ENCODE results near the gene ATXN1.

ATXN1 gene

DNA sequence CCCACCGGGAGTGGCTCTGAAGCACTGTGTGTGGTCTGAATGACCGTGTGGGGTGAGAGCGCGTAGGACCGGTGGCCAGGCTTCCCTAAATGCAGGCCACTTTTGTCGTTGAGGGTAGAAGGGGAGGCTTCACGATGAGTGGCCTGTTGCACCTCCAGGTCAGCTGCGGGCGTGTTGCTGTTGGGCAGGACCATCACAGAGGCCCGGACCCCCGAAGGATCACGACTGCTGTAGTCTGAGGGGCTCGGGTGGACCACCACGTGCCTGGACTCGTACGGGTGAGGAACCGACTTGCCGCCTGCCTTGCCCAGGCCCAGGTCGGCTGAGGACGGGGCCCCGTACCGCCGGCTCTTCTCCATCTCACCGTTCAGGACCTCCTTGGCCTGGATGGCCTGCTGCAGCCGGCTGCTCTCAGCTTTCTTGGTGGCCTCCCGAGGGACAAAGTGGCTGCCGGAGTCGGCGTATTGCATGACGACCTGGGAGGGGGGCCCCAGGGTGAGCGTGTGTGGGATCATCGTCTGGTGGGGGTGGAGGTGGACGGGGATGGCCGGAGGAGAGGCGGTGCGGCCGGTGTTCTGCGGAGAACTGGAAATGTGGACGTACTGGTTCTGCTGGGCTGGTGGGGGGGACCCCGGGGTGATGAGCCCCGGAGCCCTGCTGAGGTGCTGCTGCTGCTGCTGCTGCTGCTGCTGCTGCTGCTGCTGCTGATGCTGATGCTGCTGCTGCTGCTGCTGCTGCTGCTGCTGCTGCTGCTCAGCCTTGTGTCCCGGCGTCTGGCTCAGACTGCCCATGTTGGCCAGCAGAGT lies 434.1 kb downstream of the ATXN1 start:
- TF ChIP-seq POLR2AphosphoS5 (IDR thresholded peaks at IDR 0.05; ENCODE audit: low read depth) (no peak), SPI1 (IDR thresholded peaks at IDR 0.05; ENCODE audit: borderline replicate concordance, low read depth) (no peak), GABPA (IDR thresholded peaks at IDR 0.05; ENCODE audit: low read depth) (no peak)
- TF ChIP-seq, protein P1, sequence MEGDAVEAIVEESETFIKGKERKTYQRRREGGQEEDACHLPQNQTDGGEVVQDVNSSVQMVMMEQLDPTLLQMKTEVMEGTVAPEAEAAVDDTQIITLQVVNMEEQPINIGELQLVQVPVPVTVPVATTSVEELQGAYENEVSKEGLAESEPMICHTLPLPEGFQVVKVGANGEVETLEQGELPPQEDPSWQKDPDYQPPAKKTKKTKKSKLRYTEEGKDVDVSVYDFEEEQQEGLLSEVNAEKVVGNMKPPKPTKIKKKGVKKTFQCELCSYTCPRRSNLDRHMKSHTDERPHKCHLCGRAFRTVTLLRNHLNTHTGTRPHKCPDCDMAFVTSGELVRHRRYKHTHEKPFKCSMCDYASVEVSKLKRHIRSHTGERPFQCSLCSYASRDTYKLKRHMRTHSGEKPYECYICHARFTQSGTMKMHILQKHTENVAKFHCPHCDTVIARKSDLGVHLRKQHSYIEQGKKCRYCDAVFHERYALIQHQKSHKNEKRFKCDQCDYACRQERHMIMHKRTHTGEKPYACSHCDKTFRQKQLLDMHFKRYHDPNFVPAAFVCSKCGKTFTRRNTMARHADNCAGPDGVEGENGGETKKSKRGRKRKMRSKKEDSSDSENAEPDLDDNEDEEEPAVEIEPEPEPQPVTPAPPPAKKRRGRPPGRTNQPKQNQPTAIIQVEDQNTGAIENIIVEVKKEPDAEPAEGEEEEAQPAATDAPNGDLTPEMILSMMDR (IDR thresholded peaks at IDR 0.05; ENCODE audit: insufficient read depth, low read length), result no peak
- TF ChIP-seq, protein P2, sequence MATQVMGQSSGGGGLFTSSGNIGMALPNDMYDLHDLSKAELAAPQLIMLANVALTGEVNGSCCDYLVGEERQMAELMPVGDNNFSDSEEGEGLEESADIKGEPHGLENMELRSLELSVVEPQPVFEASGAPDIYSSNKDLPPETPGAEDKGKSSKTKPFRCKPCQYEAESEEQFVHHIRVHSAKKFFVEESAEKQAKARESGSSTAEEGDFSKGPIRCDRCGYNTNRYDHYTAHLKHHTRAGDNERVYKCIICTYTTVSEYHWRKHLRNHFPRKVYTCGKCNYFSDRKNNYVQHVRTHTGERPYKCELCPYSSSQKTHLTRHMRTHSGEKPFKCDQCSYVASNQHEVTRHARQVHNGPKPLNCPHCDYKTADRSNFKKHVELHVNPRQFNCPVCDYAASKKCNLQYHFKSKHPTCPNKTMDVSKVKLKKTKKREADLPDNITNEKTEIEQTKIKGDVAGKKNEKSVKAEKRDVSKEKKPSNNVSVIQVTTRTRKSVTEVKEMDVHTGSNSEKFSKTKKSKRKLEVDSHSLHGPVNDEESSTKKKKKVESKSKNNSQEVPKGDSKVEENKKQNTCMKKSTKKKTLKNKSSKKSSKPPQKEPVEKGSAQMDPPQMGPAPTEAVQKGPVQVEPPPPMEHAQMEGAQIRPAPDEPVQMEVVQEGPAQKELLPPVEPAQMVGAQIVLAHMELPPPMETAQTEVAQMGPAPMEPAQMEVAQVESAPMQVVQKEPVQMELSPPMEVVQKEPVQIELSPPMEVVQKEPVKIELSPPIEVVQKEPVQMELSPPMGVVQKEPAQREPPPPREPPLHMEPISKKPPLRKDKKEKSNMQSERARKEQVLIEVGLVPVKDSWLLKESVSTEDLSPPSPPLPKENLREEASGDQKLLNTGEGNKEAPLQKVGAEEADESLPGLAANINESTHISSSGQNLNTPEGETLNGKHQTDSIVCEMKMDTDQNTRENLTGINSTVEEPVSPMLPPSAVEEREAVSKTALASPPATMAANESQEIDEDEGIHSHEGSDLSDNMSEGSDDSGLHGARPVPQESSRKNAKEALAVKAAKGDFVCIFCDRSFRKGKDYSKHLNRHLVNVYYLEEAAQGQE (IDR thresholded peaks at IDR 0.05; ENCODE audit: insufficient replicate concordance, low read depth), result no peak
- no peak overlapping the region for H3K27ac ChIP-seq (replicated peaks)
- no peak for DNase-seq (ENCODE audit: low read depth in 1 of 2, low spot score in 1 of 2)
- H3K27me3 ChIP-seq (ENCODE audit: insufficient read depth, poor library complexity, severe bottlenecking), result no peaks in the 10 kb centered on the region
- H3K4me3 ChIP-seq (replicated peaks; ENCODE audit: insufficient read depth, low read length), result no peak overlapping the region

DNA sequence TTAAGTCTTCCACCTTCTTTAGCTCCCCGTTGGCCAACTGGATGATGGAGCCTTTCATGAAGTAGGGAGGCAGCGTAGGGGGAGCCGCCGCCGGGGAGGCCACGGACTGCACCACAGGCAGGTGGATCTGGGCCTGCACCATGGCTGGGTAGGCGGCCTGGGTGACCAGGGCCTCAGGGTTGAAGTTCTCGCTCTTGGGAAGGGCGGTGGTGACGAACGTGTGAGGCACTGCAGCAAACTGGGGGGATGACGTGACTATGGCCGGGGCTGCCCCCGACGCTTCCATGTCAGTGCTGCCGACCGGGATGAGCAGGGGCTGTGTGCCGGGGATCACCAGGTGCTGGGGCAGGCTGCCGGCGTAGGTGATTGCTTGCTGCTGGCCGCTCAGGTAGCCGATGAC lies 434.7 kb downstream of the ATXN1 start:
- TF ChIP-seq, protein P1 (IDR thresholded peaks at IDR 0.05; ENCODE audit: insufficient read depth, low read length), result no peak
- TF ChIP-seq POLR2AphosphoS5 (IDR thresholded peaks at IDR 0.05; ENCODE audit: low read depth) (no peak), GABPA (IDR thresholded peaks at IDR 0.05; ENCODE audit: low read depth) (no peak), SPI1 (IDR thresholded peaks at IDR 0.05; ENCODE audit: borderline replicate concordance, low read depth) (no peak)
- TF ChIP-seq, protein P2 (IDR thresholded peaks at IDR 0.05; ENCODE audit: insufficient replicate concordance, low read depth), result no peak
- DNase-seq (ENCODE audit: low read depth in 1 of 2, low spot score in 1 of 2), result no peak
- Histone ChIP-seq H3K27ac (replicated peaks) (no peak overlapping the region), H3K4me3 (replicated peaks; ENCODE audit: insufficient read depth, low read length) (no peak overlapping the region), H3K27me3 (ENCODE audit: insufficient read depth, poor library complexity, severe bottlenecking) (no peaks in the 10 kb centered on the region)

DNA sequence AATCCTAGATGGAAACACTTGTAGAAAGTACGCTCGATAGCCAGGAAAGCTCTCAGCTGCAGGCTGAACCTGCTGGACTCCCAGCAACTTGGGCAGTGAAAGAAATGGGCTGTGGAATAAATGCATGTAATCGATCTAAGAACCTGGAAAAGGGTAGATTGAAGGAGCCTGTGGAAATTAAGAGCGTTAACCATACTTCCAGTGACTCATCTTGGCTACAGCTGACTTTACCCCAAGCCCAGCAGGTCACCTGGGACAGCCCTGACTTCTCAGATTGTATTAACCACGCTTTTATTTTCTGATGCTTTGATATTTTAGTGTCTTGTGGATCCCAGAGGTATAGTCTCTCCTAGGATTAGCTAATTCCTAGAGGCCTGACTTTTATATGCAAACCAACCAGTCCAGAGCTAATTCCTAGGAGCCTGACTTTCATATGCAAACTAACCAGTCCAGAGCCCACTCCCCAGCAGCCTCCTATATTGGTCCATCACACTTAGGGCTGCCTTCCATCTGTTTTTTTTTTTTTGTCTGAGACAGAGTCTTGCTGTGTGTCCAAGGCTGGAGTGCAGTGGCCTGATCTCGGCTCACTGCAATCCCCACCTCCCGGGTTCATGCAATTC lies 436.5 kb downstream of the ATXN1 start:
- Histone ChIP-seq H3K27ac (replicated peaks) (no peak overlapping the region), H3K27me3 (ENCODE audit: insufficient read depth, poor library complexity, severe bottlenecking) (no peaks in the 10 kb centered on the region), H3K4me3 (replicated peaks; ENCODE audit: insufficient read depth, low read length) (no peak overlapping the region)
- DNase-seq (ENCODE audit: low read depth in 1 of 2, low spot score in 1 of 2), result no peak
- TF ChIP-seq GABPA (IDR thresholded peaks at IDR 0.05; ENCODE audit: low read depth) (no peak), SPI1 (IDR thresholded peaks at IDR 0.05; ENCODE audit: borderline replicate concordance, low read depth) (no peak), POLR2AphosphoS5 (IDR thresholded peaks at IDR 0.05; ENCODE audit: low read depth) (no peak)
- TF ChIP-seq, protein P2 (IDR thresholded peaks at IDR 0.05; ENCODE audit: insufficient replicate concordance, low read depth), result no peak
- TF ChIP-seq, protein P1 (IDR thresholded peaks at IDR 0.05; ENCODE audit: insufficient read depth, low read length), result no peak

All from HL-60 (cell line).